Tibial nerve (tissue), 3 donors: Measurements from ENCODE around the gene IGF1R.

Source experiments
- POLR2A ChIP-seq, 2 donors: fragments of 450-650 bp; IDR thresholded peaks; one replicate each; pipeline ENCODE4 v1.6.1; 2017; ENCODE audit warnings: antibody characterized with exemption in 2 of 2, mild to moderate bottlenecking in 2 of 2, moderate library complexity in 2 of 2
- TF ChIP-seq, protein P1 (sequence below), 5 experiments: fragments of 200-600 bp in 3 of 5; fragments of 450-650 bp in 2 of 5; sonication (generic) in 3 of 5; IDR thresholded peaks; one replicate each; pipeline ENCODE4 v1.5.1; 2016 to 2019; ENCODE audit warnings: antibody characterized with exemption in 5 of 5, mild to moderate bottlenecking in 3 of 5, moderate library complexity in 2 of 5

DNA sequence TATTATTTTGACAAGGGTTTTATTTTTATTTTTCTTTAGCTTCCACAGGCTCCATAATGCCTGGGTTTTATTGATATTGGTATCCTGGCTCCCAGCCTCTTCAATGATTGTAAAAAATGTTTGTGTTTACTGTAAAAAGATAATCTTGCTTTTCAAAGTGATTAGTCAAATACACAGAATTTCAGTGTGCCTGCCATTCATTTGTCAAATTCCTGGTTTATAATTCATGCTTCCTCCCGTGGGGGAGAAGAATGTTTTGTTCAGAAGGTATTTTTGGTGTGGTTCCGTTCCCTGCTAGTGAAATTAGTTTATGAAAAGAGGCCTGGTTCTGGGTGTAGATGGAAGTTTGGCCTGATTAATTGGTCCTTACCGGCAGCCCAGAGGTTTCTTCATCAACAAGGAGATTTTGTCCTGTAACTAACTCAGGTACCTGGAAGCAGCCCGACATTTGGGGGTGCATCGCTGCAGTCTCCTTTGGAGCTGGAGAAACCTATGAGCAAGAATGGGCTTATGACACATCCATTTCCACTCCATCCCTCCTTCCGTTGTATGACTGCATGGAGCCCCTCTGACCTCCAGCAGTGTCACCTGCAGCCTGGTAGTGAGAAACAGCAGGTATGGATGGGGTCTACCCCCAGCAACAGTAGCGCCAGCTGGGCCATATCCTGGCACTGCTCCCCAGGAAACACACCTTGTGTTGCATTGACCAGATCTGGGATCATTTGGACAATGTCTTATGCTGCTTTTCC is 257.8 kb downstream of the IGF1R start:
- TF ChIP-seq, protein P1, sequence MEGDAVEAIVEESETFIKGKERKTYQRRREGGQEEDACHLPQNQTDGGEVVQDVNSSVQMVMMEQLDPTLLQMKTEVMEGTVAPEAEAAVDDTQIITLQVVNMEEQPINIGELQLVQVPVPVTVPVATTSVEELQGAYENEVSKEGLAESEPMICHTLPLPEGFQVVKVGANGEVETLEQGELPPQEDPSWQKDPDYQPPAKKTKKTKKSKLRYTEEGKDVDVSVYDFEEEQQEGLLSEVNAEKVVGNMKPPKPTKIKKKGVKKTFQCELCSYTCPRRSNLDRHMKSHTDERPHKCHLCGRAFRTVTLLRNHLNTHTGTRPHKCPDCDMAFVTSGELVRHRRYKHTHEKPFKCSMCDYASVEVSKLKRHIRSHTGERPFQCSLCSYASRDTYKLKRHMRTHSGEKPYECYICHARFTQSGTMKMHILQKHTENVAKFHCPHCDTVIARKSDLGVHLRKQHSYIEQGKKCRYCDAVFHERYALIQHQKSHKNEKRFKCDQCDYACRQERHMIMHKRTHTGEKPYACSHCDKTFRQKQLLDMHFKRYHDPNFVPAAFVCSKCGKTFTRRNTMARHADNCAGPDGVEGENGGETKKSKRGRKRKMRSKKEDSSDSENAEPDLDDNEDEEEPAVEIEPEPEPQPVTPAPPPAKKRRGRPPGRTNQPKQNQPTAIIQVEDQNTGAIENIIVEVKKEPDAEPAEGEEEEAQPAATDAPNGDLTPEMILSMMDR (IDR thresholded peaks at IDR 0.05) = no peak
- no peak for TF ChIP-seq POLR2A (IDR thresholded peaks at IDR 0.05)
